Gastrocnemius medialis (tissue), 4 donors: ENCODE measurements around the gene ACY1.

ENCODE experiments used
- POLR2A ChIP-seq, 2 donors: fragments of 450-650 bp; IDR thresholded peaks; one replicate each; pipeline ENCODE4 v1.6.1; 2017; ENCODE audit warnings: antibody characterized with exemption in 2 of 2, mild to moderate bottlenecking in 2 of 2, moderate library complexity in 2 of 2
- TF ChIP-seq, protein P1 (sequence below), 5 experiments: fragments of 450-650 bp in 3 of 5; fragments of 200-600 bp in 2 of 5; sonication (generic) in 2 of 5; IDR thresholded peaks in 4 of 5; conservative IDR thresholded peaks in 1 of 5; 1 replicate in 4 of 5; 2 replicates in 1 of 5; pipeline ENCODE4 v1.5.1; 2016 to 2019; ENCODE audit warnings: antibody characterized with exemption in 5 of 5, mild to moderate bottlenecking in 3 of 5, moderate library complexity in 3 of 5

- TF ChIP-seq POLR2A (IDR thresholded peaks at IDR 0.05), result no peak
- TF ChIP-seq, protein P1, sequence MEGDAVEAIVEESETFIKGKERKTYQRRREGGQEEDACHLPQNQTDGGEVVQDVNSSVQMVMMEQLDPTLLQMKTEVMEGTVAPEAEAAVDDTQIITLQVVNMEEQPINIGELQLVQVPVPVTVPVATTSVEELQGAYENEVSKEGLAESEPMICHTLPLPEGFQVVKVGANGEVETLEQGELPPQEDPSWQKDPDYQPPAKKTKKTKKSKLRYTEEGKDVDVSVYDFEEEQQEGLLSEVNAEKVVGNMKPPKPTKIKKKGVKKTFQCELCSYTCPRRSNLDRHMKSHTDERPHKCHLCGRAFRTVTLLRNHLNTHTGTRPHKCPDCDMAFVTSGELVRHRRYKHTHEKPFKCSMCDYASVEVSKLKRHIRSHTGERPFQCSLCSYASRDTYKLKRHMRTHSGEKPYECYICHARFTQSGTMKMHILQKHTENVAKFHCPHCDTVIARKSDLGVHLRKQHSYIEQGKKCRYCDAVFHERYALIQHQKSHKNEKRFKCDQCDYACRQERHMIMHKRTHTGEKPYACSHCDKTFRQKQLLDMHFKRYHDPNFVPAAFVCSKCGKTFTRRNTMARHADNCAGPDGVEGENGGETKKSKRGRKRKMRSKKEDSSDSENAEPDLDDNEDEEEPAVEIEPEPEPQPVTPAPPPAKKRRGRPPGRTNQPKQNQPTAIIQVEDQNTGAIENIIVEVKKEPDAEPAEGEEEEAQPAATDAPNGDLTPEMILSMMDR (IDR thresholded peaks at IDR 0.05 in 4 of 5, conservative IDR thresholded peaks at IDR 0.05 in 1 of 5), result no peak
These were observed 49.0 kb upstream of the ACY1 start for GRCh38 chr3:51934139-51934850.
